Activated CD8-positive, alpha-beta memory T cell treated with anti-CD3 and anti-CD28 coated beads, Interleukin-2, amount 10 ng/mL, durations not matched to agents 7 days and 5 days (primary cell): ENCODE measurements around the gene BTBD17. TPM values are rescaled to one million over a fixed set of nuclear protein-coding genes. Genes with fewer than 3 reads are reported as not detected.
A peak's percentile ranks its signal among the peaks of the same experiment; 100 is the strongest.

Source experiments
- ATAC-seq: fragments of 150-1000 bp; cut with Tn5 transposase; one replicate; pipeline ENCODE4 v1.10.0; 2021; ENCODE audit warnings: moderate library complexity
- CTCF ChIA-PET: fragments of 350-600 bp; sonication (Branson Sonifier 250); formaldehyde crosslinking; loops from one replicate; lab custom pipeline; 2021; ENCODE audit warnings: antibody characterized with exemption; lab: Charles Lee
- DNase-seq: peaks from one replicate; pipeline ENCODE4 v3.0.0-alpha.2; 2020
- H3K27ac Mint-ChIP-seq: one replicate; pipeline ENCODE4 v1.8.0; 2021; ENCODE audit warnings: mild to moderate bottlenecking, mixed read lengths
- H3K27me3 Mint-ChIP-seq: one replicate; pipeline ENCODE4 v1.8.0; 2021; ENCODE audit warnings: mixed read lengths
- H3K36me3 Mint-ChIP-seq: one replicate; pipeline ENCODE4 v1.8.0; 2021; ENCODE audit warnings: mild to moderate bottlenecking, mixed read lengths
- H3K4me1 Mint-ChIP-seq: one replicate; pipeline ENCODE4 v1.8.0; 2021; ENCODE audit warnings: mixed read lengths
- H3K4me3 Mint-ChIP-seq: one replicate; pipeline ENCODE4 v1.8.0; 2021; ENCODE audit warnings: mild to moderate bottlenecking, moderate library complexity, mixed read lengths
- H3K9me3 Mint-ChIP-seq: one replicate; pipeline ENCODE4 v1.8.0; 2022; ENCODE audit warnings: low read depth, mixed read lengths
- total RNA-seq, 2 experiments: library from RNA; stranded (reverse); gene quantifications; one replicate each; pipeline ENCODE4 v1.2.3, GENCODE V29; 2021

The BTBD17 gene
- total RNA-seq, 2 experiments from 2014 or later: not detected

DNA sequence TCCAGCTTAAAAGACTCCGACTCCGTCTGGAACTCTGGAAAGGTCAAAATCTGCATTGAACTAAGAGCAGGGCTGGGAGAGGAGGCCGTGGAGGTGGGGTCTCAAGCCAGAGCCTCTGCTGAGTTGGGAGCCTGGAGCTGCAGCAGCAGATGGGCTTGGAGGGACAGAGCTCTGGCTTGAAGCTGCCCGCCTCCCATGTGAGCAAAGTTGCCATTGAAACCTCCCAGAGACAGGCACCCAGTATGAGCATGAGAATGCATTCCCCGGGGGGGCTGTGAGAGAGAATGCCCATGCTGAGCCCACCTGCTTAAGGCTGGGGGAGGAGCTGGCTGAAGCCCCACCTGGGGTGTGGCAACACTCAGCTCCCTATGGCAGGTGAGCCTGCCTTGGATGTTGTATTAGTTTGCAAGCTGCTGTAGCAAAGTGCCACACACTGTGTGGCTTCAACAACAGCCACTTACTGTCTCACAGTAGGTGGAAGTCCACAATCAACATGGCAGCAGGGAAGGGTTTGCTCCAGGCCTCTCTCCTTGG lies 26.1 kb downstream of the BTBD17 start:
- H3K9me3 Mint-ChIP-seq: no peaks in the 10 kb centered on the region
- ATAC-seq (no peak), DNase-seq (no peak)
- CTCF ChIA-PET: interaction anchor here (1.1 to 2.8 kb wide), 6 partner anchors 12 to 136 kb away, joined by 3 to 10 read pairs (median 6); partner anchors contain the start of gene GPR142
- no peaks in the 10 kb centered on the region for H3K36me3 Mint-ChIP-seq
- H3K4me3 Mint-ChIP-seq: no peak overlapping the region
- H3K4me1 Mint-ChIP-seq: peaks cover 26% of the 10 kb centered on the region
- peaks cover 2% of the 10 kb centered on the region for H3K27me3 Mint-ChIP-seq
- no peak overlapping the region for H3K27ac Mint-ChIP-seq

DNA sequence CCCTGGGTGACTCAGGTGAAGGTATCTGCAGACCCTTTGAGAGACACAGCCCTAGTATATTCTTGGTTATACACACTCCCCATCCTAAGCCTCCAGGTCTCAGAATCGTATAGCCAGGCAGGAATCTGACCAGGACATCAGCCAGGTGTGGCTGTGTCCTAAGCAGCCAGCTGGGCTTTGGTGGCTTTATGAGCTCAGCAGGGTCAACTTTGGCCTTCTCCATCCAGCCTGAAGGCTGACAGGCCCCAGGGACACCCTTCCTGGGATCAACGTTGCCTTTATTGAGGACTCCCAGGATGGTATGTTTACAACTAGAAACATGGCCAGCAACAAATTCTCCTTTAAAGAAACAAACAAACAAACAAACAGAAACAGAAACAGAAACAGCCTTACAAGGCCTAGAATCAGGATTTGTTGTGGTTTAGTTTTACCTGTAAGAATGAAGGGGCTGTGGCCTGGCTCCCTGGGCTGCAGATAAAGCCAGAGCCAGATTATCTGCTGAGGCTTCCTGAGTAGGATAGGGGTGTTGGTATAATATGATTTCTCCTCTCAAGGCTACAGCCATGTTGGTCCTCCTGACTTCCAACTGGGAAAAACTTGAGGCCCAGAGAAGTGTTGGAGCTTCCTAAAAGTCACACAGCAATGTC lies 27.2 kb downstream of the BTBD17 start:
- CTCF ChIA-PET: interaction anchor here (0.8 to 1.9 kb wide), 6 partner anchors 11 to 158 kb away, joined by 3 to 8 read pairs (median 3); partner anchors contain the start of gene GPR142
- Mint-ChIP-seq H3K4me3 (no peak overlapping the region), H3K9me3 (no peaks in the 10 kb centered on the region), H3K4me1 (peaks cover 29% of the 10 kb centered on the region), H3K27ac (peak overlapping the region; percentile 61), H3K36me3 (no peaks in the 10 kb centered on the region), H3K27me3 (no peaks in the 10 kb centered on the region)
- ATAC-seq (peak; percentile 69), DNase-seq (peak; percentile 63)

DNA sequence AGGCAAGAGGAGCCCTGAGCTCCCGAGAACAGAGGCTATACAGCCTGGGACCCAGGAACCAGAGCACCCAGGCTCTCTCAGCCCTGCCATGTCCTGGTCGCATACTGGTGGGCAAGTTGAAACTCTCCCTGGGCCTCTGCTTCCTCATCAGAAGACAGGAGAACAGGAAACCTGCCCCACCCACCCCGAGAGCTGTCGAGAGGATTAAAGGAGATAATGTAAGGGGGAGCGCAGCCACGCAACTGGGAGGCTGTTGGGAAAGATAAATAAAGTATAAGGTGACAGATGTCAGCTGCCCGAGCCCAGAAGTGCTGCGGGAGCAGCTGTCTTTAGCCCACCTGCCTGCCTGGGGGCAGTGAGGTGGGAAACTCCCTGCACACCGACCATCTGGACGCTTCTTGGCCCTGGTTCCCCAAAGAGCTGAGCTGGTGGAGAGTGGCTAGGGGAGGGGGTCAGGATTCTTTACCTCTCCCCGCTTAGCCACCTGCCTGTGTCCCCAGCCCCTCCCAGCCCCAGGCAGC lies 28.8 kb downstream of the BTBD17 start:
- peaks cover 42% of the 10 kb centered on the region for H3K4me1 Mint-ChIP-seq
- ATAC-seq (no peak), DNase-seq (no peak)
- no peaks in the 10 kb centered on the region for H3K36me3 Mint-ChIP-seq
- no peaks in the 10 kb centered on the region for H3K9me3 Mint-ChIP-seq
- H3K27me3 Mint-ChIP-seq: no peaks in the 10 kb centered on the region
- H3K4me3 Mint-ChIP-seq: no peak overlapping the region
- CTCF ChIA-PET: no interaction called here
- no peak overlapping the region for H3K27ac Mint-ChIP-seq

DNA sequence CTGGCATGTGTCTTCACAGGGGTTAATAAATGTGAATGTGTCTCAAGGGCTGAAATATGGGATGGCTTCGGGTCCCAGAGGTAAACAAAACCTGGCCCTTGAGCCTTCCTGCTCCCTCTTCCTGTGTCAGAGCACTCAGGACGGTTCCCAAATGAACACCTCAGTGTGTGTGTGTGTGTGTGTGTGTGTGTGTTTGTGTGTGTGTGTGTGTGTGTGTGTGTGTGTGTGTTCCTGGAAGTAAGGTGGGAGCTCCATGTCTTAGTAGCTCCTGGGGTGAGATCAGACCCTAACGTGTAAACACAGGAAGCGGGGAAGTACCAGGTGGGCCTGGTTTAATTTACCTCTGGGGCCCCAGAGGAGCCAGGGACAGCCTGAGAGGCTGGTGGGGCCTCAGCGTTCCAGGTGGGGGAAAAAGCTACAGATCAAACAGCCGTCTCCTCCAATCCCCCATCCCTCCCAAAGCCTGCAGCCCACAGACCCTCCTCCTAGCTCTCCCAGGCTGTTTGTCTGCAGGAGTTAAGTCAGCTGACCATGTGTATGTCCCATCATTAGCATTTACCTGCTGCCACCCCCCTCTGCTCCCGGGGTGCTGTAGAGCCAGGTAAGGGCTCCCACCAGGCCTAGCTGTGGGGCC lies 29.5 kb downstream of the BTBD17 start:
- CTCF ChIA-PET: no interaction called here
- DNase-seq: no peak

DNA sequence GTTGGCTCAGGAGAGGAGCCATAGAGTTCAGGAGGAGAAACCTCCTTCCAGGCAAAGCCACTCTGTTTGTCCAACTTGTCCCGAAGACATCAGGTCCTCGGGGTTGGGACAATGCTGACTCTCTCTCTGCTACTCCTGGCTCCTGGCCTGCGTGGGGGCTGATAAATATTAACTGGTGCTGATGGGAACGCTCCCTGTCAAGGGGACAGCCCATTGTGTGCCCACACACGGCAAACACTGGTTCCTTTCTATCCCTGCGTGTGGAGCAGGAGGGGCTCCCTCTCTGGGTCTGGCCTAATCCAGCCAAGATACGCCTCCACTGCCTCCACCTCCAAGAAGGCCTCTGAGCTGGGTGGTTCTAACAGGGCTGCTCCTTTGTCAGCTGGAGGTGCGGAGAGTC lies 31.2 kb downstream of the BTBD17 start:
- ATAC-seq (no peak), DNase-seq (no peak)
- peaks cover 48% of the 10 kb centered on the region for H3K4me1 Mint-ChIP-seq
- H3K9me3 Mint-ChIP-seq: no peaks in the 10 kb centered on the region
- H3K27ac Mint-ChIP-seq: no peak overlapping the region
- CTCF ChIA-PET: interaction anchor here (2.7 to 4.4 kb wide), 2 partner anchors 26 to 30 kb away, joined by 9 to 21 read pairs; no protein-coding TSS in a partner anchor
- H3K4me3 Mint-ChIP-seq: no peak overlapping the region
- H3K27me3 Mint-ChIP-seq: peaks cover 8% of the 10 kb centered on the region
- H3K36me3 Mint-ChIP-seq: no peaks in the 10 kb centered on the region

More for the DNA sequence above, 29.5 kb downstream of the BTBD17 start:
- Mint-ChIP-seq H3K27ac (no peak overlapping the region), H3K27me3 (no peaks in the 10 kb centered on the region), H3K9me3 (no peaks in the 10 kb centered on the region), H3K4me3 (no peak overlapping the region), H3K4me1 (peaks cover 45% of the 10 kb centered on the region), H3K36me3 (no peaks in the 10 kb centered on the region)
- no peak for ATAC-seq

- CTCF ChIA-PET: interaction anchor here (1.1 to 4.4 kb wide), 5 partner anchors 18 to 116 kb away, joined by 3 to 21 read pairs (median 8); partner anchors contain the start of genes GPR142 and TTYH2
- no peak for ATAC-seq
- no peak overlapping the region for H3K4me3 Mint-ChIP-seq
- H3K27me3 Mint-ChIP-seq: peaks cover 18% of the 10 kb centered on the region
- H3K27ac Mint-ChIP-seq: peak overlapping the region; percentile 71
- no peaks in the 10 kb centered on the region for H3K36me3 Mint-ChIP-seq
- H3K9me3 Mint-ChIP-seq: no peaks in the 10 kb centered on the region
- DNase-seq: no peak
- H3K4me1 Mint-ChIP-seq: peaks cover 43% of the 10 kb centered on the region
Observed at GRCh38 chr17:74329378-74329777, 32.3 kb downstream of the BTBD17 start.

DNA sequence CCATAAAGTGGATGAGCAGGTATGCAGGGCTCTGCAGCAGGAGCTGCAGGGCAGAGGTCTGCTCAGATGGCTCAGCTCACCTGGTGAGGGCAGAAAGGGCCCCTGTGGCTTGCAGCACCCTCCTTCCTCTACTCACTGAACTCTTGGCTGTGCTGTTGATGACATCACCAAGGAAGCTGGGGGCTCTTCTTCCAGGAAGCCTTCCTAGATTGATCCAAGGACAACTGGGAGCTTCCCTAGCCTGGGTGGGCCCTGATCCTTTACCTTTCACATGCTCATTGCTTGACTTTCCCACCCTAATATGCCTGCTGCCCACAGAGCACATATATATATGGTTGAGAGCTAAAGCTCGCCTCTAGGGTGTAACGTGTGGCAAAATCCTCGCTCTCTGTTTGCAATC lies 33.2 kb downstream of the BTBD17 start:
- CTCF ChIA-PET: interaction anchor here (1.0 to 4.4 kb wide), 6 partner anchors 19 to 40 kb away, joined by 3 to 21 read pairs (median 6); partner anchors contain the start of gene GPR142
- ATAC-seq: no peak
- H3K4me3 Mint-ChIP-seq: no peak overlapping the region
- no peak for DNase-seq
- peaks cover 22% of the 10 kb centered on the region for H3K27me3 Mint-ChIP-seq
- H3K4me1 Mint-ChIP-seq: peaks cover 38% of the 10 kb centered on the region
- no peaks in the 10 kb centered on the region for H3K9me3 Mint-ChIP-seq
- H3K27ac Mint-ChIP-seq: peak overlapping the region; percentile 57
- no peaks in the 10 kb centered on the region for H3K36me3 Mint-ChIP-seq

DNA sequence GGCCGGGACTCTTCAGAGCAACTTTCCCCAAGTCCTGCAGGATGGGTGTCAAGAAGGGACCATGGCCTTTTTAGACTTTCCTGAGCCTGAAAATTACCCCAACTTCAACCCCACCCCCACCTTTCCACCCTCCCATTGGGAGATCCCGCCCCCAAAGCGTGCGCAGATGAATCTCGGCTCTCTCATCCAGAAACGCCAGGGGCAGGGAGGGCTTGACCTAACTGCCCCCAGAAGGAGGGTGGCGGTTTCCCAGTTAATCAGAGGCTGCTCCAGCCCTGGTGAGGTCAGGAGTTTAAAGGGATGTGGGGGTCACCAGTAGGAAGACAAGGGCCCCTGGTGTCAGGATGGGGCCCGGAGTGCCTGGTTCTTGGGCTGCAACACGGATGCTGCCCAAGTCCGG lies 35.2 kb downstream of the BTBD17 start:
- Mint-ChIP-seq H3K4me1 (peaks cover 33% of the 10 kb centered on the region), H3K36me3 (no peaks in the 10 kb centered on the region), H3K27ac (no peak overlapping the region), H3K27me3 (peaks cover 32% of the 10 kb centered on the region), H3K9me3 (no peaks in the 10 kb centered on the region), H3K4me3 (peak overlapping the region; percentile 36)
- DNase-seq (no peak), ATAC-seq (no peak)
- CTCF ChIA-PET: interaction anchor here (0.7 to 4.4 kb wide), 3 partner anchors 22 to 36 kb away, joined by 4 to 21 read pairs (median 4); partner anchors contain the start of gene BTBD17

DNA sequence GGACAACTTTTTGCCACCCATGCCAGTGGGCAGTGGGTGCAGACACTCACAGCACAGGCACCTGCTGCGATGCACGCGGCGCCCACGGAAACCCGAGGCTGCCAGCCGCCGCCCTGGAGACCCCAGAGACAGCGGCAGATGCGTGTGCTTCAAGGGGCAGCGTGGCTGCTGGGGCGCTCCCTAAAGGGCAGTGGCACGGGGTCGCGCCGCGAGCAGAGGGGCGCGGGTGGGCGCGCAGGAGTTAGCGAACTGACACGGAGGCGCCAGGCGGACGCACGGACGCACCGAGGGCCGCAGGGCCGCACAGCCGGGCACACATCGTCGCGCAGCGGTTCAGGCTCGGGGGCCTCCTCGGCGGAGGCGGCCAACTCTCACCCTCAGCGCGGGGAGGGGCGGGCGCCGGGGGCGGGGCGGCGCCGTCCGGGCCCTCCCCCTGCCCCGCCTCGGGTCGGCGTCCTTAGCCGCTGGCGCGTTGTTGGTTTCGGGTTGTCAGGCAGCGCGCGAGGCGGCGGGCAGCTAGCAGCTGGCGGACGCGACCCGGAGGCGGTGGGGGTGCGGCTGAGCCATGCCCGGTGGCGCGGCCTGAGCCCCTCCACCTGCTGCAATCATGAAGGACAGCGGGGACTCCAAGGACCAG lies 35.8 kb downstream of the BTBD17 start, which contains the start of gene KIF19:
Gene KIF19 (plus strand): TSS at position 484 of the 637 bp plus-strand sequence. CDS start 124 bp downstream, at position 608.
- peak; percentile 96 for ATAC-seq
- Mint-ChIP-seq H3K27ac (no peak within 1 kb of the TSS), H3K27me3 (peaks cover 34% of the 10 kb centered on the region)

DNA sequence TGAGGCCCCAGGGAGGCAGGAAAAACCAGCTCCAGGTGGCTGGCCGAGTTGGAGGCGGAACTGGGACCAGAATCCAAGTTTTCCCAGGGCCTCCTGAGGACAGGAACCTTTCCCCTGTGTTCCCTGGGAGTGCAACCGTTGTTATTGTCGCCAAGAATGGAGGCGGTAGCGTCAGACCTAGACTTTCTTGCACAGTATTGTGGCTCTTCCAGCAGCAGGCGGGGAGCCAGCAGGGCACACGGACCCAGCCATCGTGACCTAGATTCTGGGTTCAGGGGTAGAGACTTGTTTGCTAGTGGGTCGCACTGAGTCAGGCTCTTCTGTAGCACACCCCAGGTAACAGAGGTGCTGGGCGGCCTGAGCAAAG lies 36.3 kb downstream of the BTBD17 start:
- DNase-seq (no peak), ATAC-seq (peak; percentile 5)
- H3K9me3 Mint-ChIP-seq: no peaks in the 10 kb centered on the region
- peaks cover 33% of the 10 kb centered on the region for H3K4me1 Mint-ChIP-seq
- no peaks in the 10 kb centered on the region for H3K36me3 Mint-ChIP-seq
- H3K4me3 Mint-ChIP-seq: peak overlapping the region; percentile 19
- no peak overlapping the region for H3K27ac Mint-ChIP-seq
- CTCF ChIA-PET: interaction anchor here (0.6 kb wide), 1 partner anchor 31 kb away, joined by 3 read pairs; no protein-coding TSS in a partner anchor
- peaks cover 34% of the 10 kb centered on the region for H3K27me3 Mint-ChIP-seq

More for the DNA sequence above, 35.8 kb downstream of the BTBD17 start, which contains the start of gene KIF19:
- CTCF ChIA-PET: interaction anchor here (0.6 to 1.5 kb wide), 3 partner anchors 26 to 36 kb away, joined by 3 to 4 read pairs (median 4); partner anchors contain the start of gene BTBD17
- DNase-seq: peak; percentile 79
- Mint-ChIP-seq H3K9me3 (no peaks in the 10 kb centered on the region), H3K4me1 (peaks cover 33% of the 10 kb centered on the region), H3K4me3 (peak within 1 kb of the TSS; percentile 36), H3K36me3 (no peaks in the 10 kb centered on the region)

DNA sequence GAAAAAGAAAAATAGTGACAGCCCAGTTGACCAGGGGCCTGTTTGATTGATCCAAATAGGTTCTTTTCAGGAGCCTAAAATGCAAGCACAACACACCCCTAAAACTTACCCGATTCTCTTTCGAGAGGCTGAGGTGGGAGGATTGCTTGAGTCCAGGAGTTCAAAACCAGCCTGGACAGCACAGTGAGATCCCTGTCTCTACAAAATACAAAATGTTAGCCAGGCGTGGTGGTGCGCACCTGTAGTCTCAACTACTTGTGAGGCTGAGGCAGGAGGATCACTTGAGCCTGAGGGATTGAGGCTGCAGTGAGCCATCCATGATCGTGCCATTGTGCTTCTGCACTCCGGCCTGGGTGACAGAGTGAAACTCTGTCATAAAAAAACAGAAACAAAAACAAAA lies 37.1 kb downstream of the BTBD17 start:
- Mint-ChIP-seq H3K4me1 (peaks cover 30% of the 10 kb centered on the region), H3K36me3 (no peaks in the 10 kb centered on the region), H3K27me3 (peaks cover 34% of the 10 kb centered on the region), H3K9me3 (no peaks in the 10 kb centered on the region), H3K4me3 (no peak overlapping the region), H3K27ac (no peak overlapping the region)
- no peak for ATAC-seq
- CTCF ChIA-PET: no interaction called here
- no peak for DNase-seq

GRCh38 chr17:74318391-74318790 lies 43.3 kb downstream of the BTBD17 start:
- ATAC-seq (no peak), DNase-seq (no peak)
- Mint-ChIP-seq H3K27me3 (peaks cover 12% of the 10 kb centered on the region), H3K4me3 (no peak overlapping the region), H3K9me3 (no peaks in the 10 kb centered on the region), H3K36me3 (no peaks in the 10 kb centered on the region), H3K4me1 (no peaks in the 10 kb centered on the region), H3K27ac (no peak overlapping the region)
- CTCF ChIA-PET: interaction anchor here (3.4 kb wide), 1 partner anchor 35 kb away, joined by 12 read pairs; no protein-coding TSS in a partner anchor
